ENCODE data around the gene ARHGAP15.

ARHGAP15 gene

DNA sequence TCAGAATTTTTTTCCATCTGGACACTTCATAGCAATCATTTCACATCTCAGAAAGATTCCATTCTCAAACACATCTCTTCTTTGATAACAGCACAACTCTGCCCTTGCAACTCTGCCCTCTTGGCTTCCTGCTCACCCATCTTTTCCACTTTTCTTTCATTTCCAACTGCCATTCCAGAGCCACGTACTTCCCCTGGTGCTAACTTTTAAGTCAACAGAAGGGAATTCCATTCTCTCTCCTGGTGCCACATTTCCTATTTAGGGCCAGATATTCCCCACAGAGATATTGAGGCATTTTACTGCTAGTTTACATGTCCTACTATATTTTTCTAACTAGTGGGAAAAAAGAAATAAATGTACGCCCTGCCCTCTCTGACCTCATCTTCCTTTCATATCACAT is 590.2 kb downstream of the ARHGAP15 start:
- DNase-seq (ENCODE audit: low spot score) = no peak

DNA sequence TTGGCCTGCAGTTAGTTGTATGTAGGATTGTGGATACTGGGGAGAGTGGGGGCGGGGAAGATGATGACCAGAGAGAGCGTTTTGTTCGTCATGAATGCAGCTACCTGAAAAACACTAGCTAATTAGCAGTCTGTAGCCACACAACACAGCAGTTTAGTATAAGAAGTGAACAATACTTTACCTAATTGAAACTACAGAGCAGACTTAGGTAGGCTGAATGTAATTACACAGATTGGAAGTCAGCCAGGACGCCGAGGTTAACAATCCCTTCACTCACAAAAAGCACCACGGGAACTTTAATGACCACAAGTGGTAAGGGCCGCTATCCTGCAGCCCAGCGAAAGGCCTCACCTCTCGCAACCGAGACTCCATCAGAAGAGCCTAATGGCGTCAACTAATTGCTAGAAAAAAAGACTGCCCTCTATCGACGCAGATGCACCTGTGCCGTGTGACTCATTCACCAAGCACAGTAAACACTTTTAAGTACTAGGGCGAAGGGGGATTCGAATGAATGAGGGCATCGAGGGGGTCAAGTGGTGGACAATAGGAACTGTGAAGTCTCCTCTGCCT is 591.0 kb downstream of the ARHGAP15 start:
- DNase-seq (ENCODE audit: low spot score) = no peak

- DNase-seq (ENCODE audit: low spot score) = no peak
Observed at GRCh38 chr2:143725400-143725799, 596.2 kb downstream of the ARHGAP15 start.

- DNase-seq (ENCODE audit: low spot score) = no peak
Observed at GRCh38 chr2:143726151-143726845, 597.1 kb downstream of the ARHGAP15 start.

DNA sequence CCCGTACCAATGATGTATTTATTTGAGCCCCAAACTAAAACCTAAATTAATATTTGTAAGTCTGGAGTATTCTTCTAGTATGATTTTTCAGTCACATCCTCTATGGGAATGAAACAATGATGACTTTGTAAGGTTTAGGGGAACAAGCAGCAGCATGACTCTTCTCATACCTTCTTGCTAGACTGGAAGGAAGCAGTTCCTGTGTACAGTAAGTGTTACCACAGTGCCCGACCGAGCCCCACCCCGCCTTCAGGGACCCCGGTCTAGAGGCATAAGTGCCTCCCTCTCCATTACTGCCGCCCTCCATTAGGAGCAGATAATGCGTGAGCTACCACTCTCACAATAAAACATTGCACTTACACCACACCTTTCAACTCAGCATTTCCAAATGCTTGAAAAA is 599.3 kb downstream of the ARHGAP15 start:
- no peak for DNase-seq (ENCODE audit: low spot score)

GRCh38 chr2:143729296-143729814 is 600.1 kb downstream of the ARHGAP15 start:
- DNase-seq (ENCODE audit: low spot score) = no peak

- no peak for DNase-seq (ENCODE audit: low spot score)
Observed at GRCh38 chr2:143730155-143730952, 601.1 kb downstream of the ARHGAP15 start.

DNA sequence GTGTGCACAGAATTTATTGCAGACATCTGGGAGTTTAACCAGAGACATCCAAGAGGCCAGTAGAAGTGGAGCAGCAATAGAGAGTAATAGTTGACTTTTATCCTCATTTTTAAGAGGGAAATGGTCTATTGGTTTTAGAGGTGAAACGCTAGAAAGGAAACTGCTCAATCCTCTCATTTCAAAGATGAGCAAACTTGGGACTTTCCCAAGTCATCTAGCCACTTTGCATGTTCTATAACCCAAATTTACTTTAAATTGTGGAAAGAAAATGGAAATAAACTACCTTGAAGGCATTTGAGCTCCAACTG is 601.7 kb downstream of the ARHGAP15 start:
- no peak for DNase-seq (ENCODE audit: low spot score)

GRCh38 chr2:143732076-143732475 is 602.9 kb downstream of the ARHGAP15 start:
- DNase-seq (ENCODE audit: low spot score) = no peak

DNA sequence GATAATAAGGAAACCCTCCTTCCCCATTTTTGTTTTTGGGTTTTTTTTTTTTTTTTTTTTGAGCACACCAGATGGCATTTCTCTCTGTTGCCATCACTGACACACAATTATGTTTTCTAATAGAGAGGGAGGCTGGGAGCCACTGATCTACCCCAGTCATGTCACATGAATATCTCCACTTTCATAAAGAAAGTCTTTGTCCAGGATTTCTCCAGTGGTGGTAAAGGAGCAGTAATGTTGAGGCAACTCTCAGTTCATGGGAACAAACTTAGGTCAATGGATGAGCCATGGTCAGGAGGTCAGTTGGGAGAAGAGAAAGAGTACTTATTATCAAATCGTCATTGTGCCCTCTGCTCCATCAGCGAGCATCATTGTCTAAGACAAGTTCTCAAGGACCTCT is 603.7 kb downstream of the ARHGAP15 start:
- DNase-seq (ENCODE audit: low spot score) = no peak

- no peak for DNase-seq (ENCODE audit: low spot score)
Observed at GRCh38 chr2:143734507-143734906, 605.3 kb downstream of the ARHGAP15 start.

GRCh38 chr2:143736904-143737303 is 607.7 kb downstream of the ARHGAP15 start:
- DNase-seq (ENCODE audit: low spot score) = no peak

DNA sequence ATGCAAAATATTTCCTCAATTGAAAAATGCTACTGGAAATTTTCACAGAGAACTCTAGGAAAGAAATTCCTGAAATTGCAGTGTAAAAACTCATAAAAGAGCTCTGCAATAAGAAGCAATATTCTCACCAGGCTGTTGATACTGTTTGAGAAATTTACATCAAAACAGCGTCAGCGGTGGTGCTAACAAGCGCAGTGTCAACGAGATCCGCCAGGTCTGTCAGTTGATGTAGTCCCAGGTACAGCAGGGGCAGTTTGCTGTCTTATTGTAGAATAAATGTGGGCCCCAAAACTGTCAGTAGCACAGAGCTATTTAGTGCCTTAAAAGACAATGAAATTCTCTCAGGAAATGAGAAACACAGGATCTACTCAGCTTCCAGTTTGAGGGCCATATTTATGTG is 611.2 kb downstream of the ARHGAP15 start:
- DNase-seq (ENCODE audit: low spot score) = no peak

- no peak for DNase-seq (ENCODE audit: low spot score)
Observed at GRCh38 chr2:143741205-143741604, 612.0 kb downstream of the ARHGAP15 start.

DNA sequence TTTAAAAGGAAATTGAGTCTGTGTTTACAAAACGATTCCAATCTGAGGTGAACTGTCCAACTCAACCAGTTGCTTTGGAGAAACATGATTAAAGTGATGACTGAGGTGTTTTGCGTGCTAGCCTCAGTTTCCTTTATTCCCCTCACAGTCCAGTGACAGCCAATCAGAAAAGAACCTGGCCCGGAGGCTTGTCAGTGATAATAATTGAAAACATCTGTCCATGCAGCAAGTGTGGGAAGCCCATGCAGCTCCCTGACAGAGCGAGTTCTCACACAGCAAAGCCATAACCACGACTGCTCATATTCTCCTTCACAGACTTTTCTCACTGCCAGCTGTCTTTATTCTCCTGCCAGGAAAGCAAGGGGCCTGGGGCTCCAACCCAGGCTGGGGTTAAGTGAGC is 613.4 kb downstream of the ARHGAP15 start:
- DNase-seq (ENCODE audit: low spot score) = no peak

DNA sequence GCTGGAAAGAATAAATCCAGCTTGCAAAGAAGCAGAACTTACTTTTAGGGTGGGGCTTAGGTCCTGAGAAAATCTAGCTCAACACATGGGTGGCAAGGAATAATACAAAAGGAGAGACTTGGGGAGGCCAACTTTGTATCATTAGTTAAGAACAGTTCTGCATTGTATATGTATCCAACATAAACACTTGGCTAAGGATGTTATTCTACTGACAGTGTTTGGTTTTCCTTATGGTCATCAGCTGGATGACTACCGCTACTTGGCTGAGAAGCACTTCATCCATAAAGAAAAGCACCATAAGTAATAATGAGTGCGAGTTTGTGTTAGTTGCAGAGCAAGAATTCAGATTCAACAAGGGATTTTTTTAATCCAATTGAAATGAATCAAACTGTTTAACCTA is 614.9 kb downstream of the ARHGAP15 start:
- DNase-seq (ENCODE audit: low spot score) = no peak

- no peak for DNase-seq (ENCODE audit: low spot score)
Observed at GRCh38 chr2:143745060-143745459, 615.8 kb downstream of the ARHGAP15 start.

DNA sequence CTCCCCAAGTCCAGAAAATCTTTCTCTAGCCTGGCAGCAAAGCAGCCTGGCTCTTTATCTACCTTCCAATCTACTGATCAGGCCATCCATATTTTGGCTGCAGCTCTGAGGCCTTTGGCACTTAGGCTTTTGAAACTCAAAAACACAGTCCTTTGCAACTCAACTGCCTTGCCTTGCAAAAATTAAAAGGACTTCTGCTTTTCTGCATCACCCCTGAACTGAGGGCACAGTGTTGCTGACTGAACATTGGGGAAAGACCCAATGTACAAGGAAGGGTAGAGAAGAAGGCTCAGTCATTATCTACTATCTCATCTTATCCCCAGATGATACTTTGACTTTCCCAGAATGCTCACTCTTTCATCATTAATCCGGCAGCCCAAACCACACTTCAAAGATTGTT is 625.5 kb downstream of the ARHGAP15 start:
- DNase-seq (ENCODE audit: low spot score) = no peak

- no peak for DNase-seq (ENCODE audit: low spot score)
Observed at GRCh38 chr2:143758629-143759330, 629.6 kb downstream of the ARHGAP15 start.

GRCh38 chr2:143759455-143759854 is 630.2 kb downstream of the ARHGAP15 start:
- DNase-seq (ENCODE audit: low spot score) = no peak

GRCh38 chr2:143762176-143762928 is 633.1 kb downstream of the ARHGAP15 start:
- DNase-seq (ENCODE audit: low spot score) = no peak

DNA sequence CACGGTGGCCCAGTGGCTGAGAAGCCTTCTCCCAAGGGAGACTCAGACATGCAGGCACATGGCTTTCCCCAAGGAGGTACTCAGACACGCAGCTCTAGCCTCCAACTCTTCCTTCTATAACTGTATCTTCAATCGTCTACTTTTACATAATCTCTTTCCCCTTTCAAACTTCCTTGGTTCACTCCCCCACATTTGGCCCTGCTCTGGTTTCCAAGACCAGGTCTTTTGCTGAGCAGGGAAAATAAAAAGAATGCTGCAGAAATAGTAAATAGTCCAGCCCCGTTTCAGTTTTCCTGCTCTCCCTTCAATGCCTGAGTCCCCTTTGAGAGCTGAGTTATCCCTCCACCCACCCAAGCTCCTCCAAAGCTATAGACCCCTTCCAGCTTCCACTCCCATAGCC is 635.0 kb downstream of the ARHGAP15 start:
- DNase-seq (ENCODE audit: low spot score) = no peak

Data from germinal center (tissue), 1 donor.